Stimulated activated CD4-positive, alpha-beta T cell treated with anti-CD3 and anti-CD28 coated beads, Interleukin-15, amount 100 ng/mL, for 48 hours (primary cell): ENCODE results near the gene SRGAP1.
"Not testable (repeated sequence)": the region's sequence is repeated elsewhere in the genome, so short reads cannot be mapped to it uniquely, and the experiment has no call there.

Experiments used
- DNase-seq, 2 donors: peaks; one replicate each; pipeline ENCODE4 v3.0.0-alpha.2; 2020; ENCODE audit warnings: low read depth in 2 of 2

Gene SRGAP1

GRCh38 chr12:64007853-64008252 lies 163.4 kb downstream of the SRGAP1 start:
- no peak for DNase-seq

GRCh38 chr12:64008596-64008995 lies 164.1 kb downstream of the SRGAP1 start:
- no peak for DNase-seq

GRCh38 chr12:64009321-64010068 lies 165.0 kb downstream of the SRGAP1 start:
- DNase-seq: no peak

GRCh38 chr12:64010069-64010686 lies 165.7 kb downstream of the SRGAP1 start:
- no peak for DNase-seq

GRCh38 chr12:64016521-64016920 lies 172.0 kb downstream of the SRGAP1 start:
- no peak for DNase-seq

GRCh38 chr12:64018116-64018515 lies 173.6 kb downstream of the SRGAP1 start:
- DNase-seq: not testable (repeated sequence)

GRCh38 chr12:64018524-64018923 lies 174.0 kb downstream of the SRGAP1 start:
- no peak for DNase-seq

- DNase-seq: no peak
Observed at GRCh38 chr12:64019101-64019500, 174.6 kb downstream of the SRGAP1 start.

GRCh38 chr12:64019654-64020053 lies 175.2 kb downstream of the SRGAP1 start:
- no peak for DNase-seq

- DNase-seq: no peak
Observed at GRCh38 chr12:64025174-64025958, 180.9 kb downstream of the SRGAP1 start.

- DNase-seq: no peak
Observed at GRCh38 chr12:64027311-64027710, 182.8 kb downstream of the SRGAP1 start.

GRCh38 chr12:64028541-64028940 lies 184.0 kb downstream of the SRGAP1 start:
- DNase-seq: no peak

- DNase-seq: no peak
Observed at GRCh38 chr12:64029013-64029857, 184.7 kb downstream of the SRGAP1 start.

GRCh38 chr12:64030155-64030554 lies 185.7 kb downstream of the SRGAP1 start:
- DNase-seq: no peak

- not testable (repeated sequence) for DNase-seq
Observed at GRCh38 chr12:64034056-64034455, 189.6 kb downstream of the SRGAP1 start.

GRCh38 chr12:64034901-64035576 lies 190.5 kb downstream of the SRGAP1 start:
- no peak for DNase-seq

- no peak for DNase-seq
Observed at GRCh38 chr12:64036414-64036813, 191.9 kb downstream of the SRGAP1 start.

GRCh38 chr12:64039281-64039871 lies 194.9 kb downstream of the SRGAP1 start:
- no peak for DNase-seq

- no peak for DNase-seq
Observed at GRCh38 chr12:64042911-64043310, 198.4 kb downstream of the SRGAP1 start.

- DNase-seq: no peak
Observed at GRCh38 chr12:64044191-64044590, 199.7 kb downstream of the SRGAP1 start.

- DNase-seq: no peak
Observed at GRCh38 chr12:64051057-64051456, 206.6 kb downstream of the SRGAP1 start.
